ENCODE data around the gene DHRS3. TPM values are rescaled to one million over a fixed set of nuclear protein-coding genes. Genes with fewer than 3 reads are reported as not detected.
"Not testable (repeated sequence)": the region's sequence is repeated elsewhere in the genome, so short reads cannot be mapped to it uniquely, and the experiment has no call there.

The DHRS3 gene
- total and polyA plus RNA-seq, 10 donors: 8.9 to 41.0 (median 28.7) TPM

GRCh38 chr1:12527564-12527963 lies 90.4 kb downstream of the DHRS3 start:
- intact Hi-C loops (cut with DNase I; ENCODE audit: low total_unique reads): loop anchor here (10.0 kb wide), 1 partner anchor 67 kb away; no protein-coding TSS in a partner anchor
- H3K9me3 ChIP-seq: no peaks in the 10 kb centered on the region
- H3K27ac ChIP-seq: no peak overlapping the region
- no peak for DNase-seq
- H3K4me3 ChIP-seq: no peak overlapping the region
- H3K4me1 ChIP-seq: peaks cover 0 to 32% (median 11%) of the 10 kb centered on the region in 6 donors
- TF ChIP-seq CTCF (IDR thresholded peaks at IDR 0.05 in 8 of 11, conservative IDR thresholded peaks at IDR 0.05 in 3 of 11): no peak
- TF ChIP-seq POLR2AphosphoS5 (IDR thresholded peaks at IDR 0.05): no peak
- TF ChIP-seq POLR2A (IDR thresholded peaks at IDR 0.05): no peak
- no peaks in the 10 kb centered on the region for H3K27me3 ChIP-seq (replicated peaks in 1 of 7)
- WGBS, 5 donors: 89 to 96% (median 95%) methylated on average over 10 to 16 of the region's 16 CpGs
- H3K36me3 ChIP-seq: no peaks in the 10 kb centered on the region

DNA sequence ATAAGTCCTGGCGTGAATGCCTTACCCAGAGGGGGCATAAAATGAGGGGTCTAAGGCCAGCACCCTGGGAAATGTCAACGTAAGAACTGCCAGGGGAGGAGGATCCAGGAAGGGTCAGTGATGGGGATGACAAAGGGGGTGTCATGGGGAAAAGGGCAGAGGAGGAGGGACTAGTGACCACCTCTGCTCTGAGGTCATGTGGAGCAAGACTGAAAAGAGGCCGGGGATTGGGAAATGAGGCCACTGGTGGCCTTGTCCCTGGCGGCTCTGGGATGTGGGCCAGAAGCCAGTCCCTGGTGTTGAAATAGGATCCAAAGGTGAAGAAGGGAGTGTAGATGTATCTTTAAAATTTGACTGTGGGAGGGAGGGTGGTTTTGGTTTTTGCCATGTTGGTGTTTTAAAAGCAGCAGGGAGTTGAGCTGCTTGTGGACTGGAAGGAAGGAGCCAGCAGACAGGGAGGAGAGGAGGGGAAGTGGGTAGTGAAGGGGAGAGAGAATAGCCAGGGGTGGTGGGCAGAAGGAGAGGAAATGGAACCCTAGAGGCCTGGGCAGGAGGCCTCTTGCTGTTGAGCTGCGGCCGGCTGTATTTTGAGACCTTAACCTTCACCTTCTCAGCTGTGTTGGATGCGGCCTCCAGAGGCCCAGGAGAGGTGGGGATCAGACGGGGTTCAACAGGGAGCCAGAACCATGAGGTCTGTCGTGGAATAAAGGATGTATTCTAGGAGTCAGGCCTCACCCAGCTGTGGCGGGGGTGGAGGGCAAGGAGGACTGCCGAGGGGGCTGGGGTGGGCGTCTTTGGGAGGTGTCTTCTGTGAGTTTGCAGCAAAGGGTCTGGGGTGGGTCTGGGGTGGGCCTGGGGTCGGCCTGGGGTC lies 92.5 kb downstream of the DHRS3 start:
- Histone ChIP-seq H3K4me3 (no peak overlapping the region), H3K9me3 (no peaks in the 10 kb centered on the region), H3K27ac (peak overlapping the region in 3 of 8 donors; percentile 32 to 43 (median 42)), H3K4me1 (peaks cover 0 to 32% (median 11%) of the 10 kb centered on the region in 6 donors), H3K27me3 (replicated peaks in 1 of 7) (no peaks in the 10 kb centered on the region), H3K36me3 (no peaks in the 10 kb centered on the region)
- intact Hi-C loops (cut with DNase I; ENCODE audit: low total_unique reads): loop anchor here (10.0 kb wide), 1 partner anchor 69 kb away; no protein-coding TSS in a partner anchor
- TF ChIP-seq POLR2AphosphoS5 (IDR thresholded peaks at IDR 0.05) (peak in 2 of 3 donors; percentile 50 to 61), CTCF (IDR thresholded peaks at IDR 0.05 in 8 of 11, conservative IDR thresholded peaks at IDR 0.05 in 3 of 11) (no peak)
- 71 to 78% (median 74%) methylated on average over 12 to 13 of the region's 13 CpGs for WGBS, 5 donors
- DNase-seq: peak; percentile 47

DNA sequence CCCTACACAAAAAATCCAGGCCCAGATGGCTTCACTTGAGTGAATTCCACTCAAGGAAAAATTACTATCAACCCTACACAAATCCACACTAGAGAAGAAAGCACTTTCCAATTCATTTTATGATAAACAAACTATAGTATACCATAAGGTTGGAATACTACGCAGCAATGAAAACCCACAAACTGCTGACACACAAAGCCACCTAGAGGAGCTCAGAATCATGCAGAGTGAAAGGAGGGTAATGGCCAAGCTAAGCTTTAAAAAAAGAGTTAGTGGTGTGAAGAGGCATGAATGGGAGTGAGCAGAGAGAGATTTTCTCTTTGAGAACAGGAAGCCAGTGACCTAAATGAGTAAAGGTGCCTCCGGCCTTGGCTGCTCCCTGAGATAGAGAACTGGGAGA lies 93.7 kb downstream of the DHRS3 start:
- no peak for TF ChIP-seq POLR2A (IDR thresholded peaks at IDR 0.05)
- TF ChIP-seq POLR2AphosphoS5 (IDR thresholded peaks at IDR 0.05): no peak
- TF ChIP-seq CTCF (IDR thresholded peaks at IDR 0.05 in 8 of 11, conservative IDR thresholded peaks at IDR 0.05 in 3 of 11): no peak
- Histone ChIP-seq H3K36me3 (no peaks in the 10 kb centered on the region), H3K4me3 (no peak overlapping the region), H3K27ac (no peak overlapping the region), H3K4me1 (peaks cover 0 to 27% (median 9%) of the 10 kb centered on the region in 6 donors), H3K9me3 (no peaks in the 10 kb centered on the region), H3K27me3 (replicated peaks in 1 of 7) (no peaks in the 10 kb centered on the region)
- 93 to 98% (median 94%) methylated on average over 2 of the region's 2 CpGs for WGBS, 5 donors
- no peak for DNase-seq
- intact Hi-C loops (cut with DNase I; ENCODE audit: low total_unique reads): loop anchor here (10.0 kb wide), 1 partner anchor 71 kb away; no protein-coding TSS in a partner anchor

DNA sequence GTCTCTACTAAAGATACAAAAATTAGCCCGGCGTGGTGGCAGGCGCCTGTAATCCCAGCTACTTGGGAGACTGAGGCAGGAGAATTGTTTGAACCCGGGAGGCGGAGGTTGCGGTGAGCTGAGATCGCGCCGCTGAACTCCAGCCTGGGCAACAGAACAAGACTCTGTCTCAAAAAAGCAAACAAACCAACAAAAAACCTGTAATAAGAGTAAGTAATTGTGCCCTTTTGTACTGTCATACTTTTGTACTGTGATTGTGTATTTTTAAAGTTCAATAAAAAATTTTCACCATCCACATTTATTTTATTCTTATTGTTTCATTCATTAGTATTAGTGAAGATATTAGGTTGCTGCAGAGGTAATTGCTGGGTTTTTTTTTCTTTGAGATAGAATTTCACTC lies 95.2 kb downstream of the DHRS3 start:
- intact Hi-C loops (cut with DNase I; ENCODE audit: low total_unique reads): loop anchor here (10.0 kb wide), 1 partner anchor 72 kb away; no protein-coding TSS in a partner anchor
- not testable (repeated sequence) for H3K36me3 ChIP-seq; H3K27me3 ChIP-seq (replicated peaks in 1 of 7); H3K4me3 ChIP-seq; H3K9me3 ChIP-seq; DNase-seq; H3K27ac ChIP-seq
- peaks cover 0 to 25% (median 7%) of the 10 kb centered on the region in 6 donors for H3K4me1 ChIP-seq
- WGBS, 5 donors: 94 to 98% (median 97%) methylated on average over 9 of the region's 9 CpGs

Measured in spleen (tissue), 11 donors.